ENCODE measurements around the gene ZSWIM7. TPM values are rescaled to one million over a fixed set of nuclear protein-coding genes. Genes with fewer than 3 reads are reported as not detected.
"Not testable (repeated sequence)": the region's sequence is repeated elsewhere in the genome, so short reads cannot be mapped to it uniquely, and the experiment has no call there.

ZSWIM7 gene
- total RNA-seq, 4 donors from 2014 or later: 3.7 to 13.4 (median 10.3) TPM

GRCh38 chr17:15943971-15944758 lies 55.3 kb downstream of the ZSWIM7 start:
- Histone ChIP-seq H3K4me1 (peaks cover 11 to 64% (median 28%) of the 10 kb centered on the region in 3 donors), H3K36me3 (no peaks in the 10 kb centered on the region), H3K27me3 (peaks cover 0 to 33% (median 0%) of the 10 kb centered on the region in 4 donors), H3K9me3 (no peaks in the 10 kb centered on the region), H3K27ac (peak overlapping the region; percentile 87 to 94 (median 91)), H3K4me3 (peak overlapping the region; percentile 54 to 81 (median 64))
- TF ChIP-seq POLR2A (IDR thresholded peaks at IDR 0.05): no peak
- no peak for TF ChIP-seq CTCF (IDR thresholded peaks at IDR 0.05)
- WGBS, 2 donors: 30 to 38% methylated on average over 16 to 24 of the region's 40 CpGs
- intact Hi-C loops (cut with DNase I): no loop called here
- no peak for DNase-seq

- no peak for DNase-seq
- no peaks in the 10 kb centered on the region for H3K36me3 ChIP-seq
- H3K9me3 ChIP-seq: no peaks in the 10 kb centered on the region
- no peak for TF ChIP-seq CTCF (IDR thresholded peaks at IDR 0.05)
- TF ChIP-seq POLR2A (IDR thresholded peaks at IDR 0.05): no peak
- H3K27me3 ChIP-seq: peaks cover 0 to 33% (median 0%) of the 10 kb centered on the region in 4 donors
- no peak overlapping the region for H3K27ac ChIP-seq
- H3K4me1 ChIP-seq: peaks cover 9 to 46% (median 18%) of the 10 kb centered on the region in 3 donors
- H3K4me3 ChIP-seq: no peak overlapping the region
- intact Hi-C loops (cut with DNase I): no loop called here
- 81 to 87% methylated on average over 7 of the region's 7 CpGs for WGBS, 2 donors
These were observed 57.2 kb downstream of the ZSWIM7 start for GRCh38 chr17:15942207-15942833.

- peaks cover 0 to 31% (median 0%) of the 10 kb centered on the region in 4 donors for H3K27me3 ChIP-seq
- H3K36me3 ChIP-seq: no peaks in the 10 kb centered on the region
- no peak for DNase-seq
- no peak overlapping the region for H3K27ac ChIP-seq
- H3K9me3 ChIP-seq: no peaks in the 10 kb centered on the region
- H3K4me1 ChIP-seq: peaks cover 9 to 40% (median 15%) of the 10 kb centered on the region in 3 donors
- H3K4me3 ChIP-seq: no peak overlapping the region
- intact Hi-C loops (cut with DNase I): no loop called here
- TF ChIP-seq CTCF (IDR thresholded peaks at IDR 0.05) (no peak), POLR2A (IDR thresholded peaks at IDR 0.05) (no peak)
- 42 to 51% methylated on average over 7 of the region's 7 CpGs for WGBS, 2 donors
These were observed 57.7 kb downstream of the ZSWIM7 start for GRCh38 chr17:15941781-15942180.

GRCh38 chr17:15936481-15936880 lies 63.0 kb downstream of the ZSWIM7 start:
- H3K4me3 ChIP-seq; DNase-seq; intact Hi-C loops (cut with DNase I); H3K9me3 ChIP-seq; H3K27me3 ChIP-seq; H3K36me3 ChIP-seq; H3K27ac ChIP-seq; H3K4me1 ChIP-seq: not testable (repeated sequence)
- WGBS, 2 donors: 95 to 100% methylated on average over 4 of the region's 4 CpGs

- TF ChIP-seq POLR2A (IDR thresholded peaks at IDR 0.05) (no peak), CTCF (IDR thresholded peaks at IDR 0.05) (no peak)
- no peaks in the 10 kb centered on the region for H3K9me3 ChIP-seq
- H3K4me3 ChIP-seq: no peak overlapping the region
- intact Hi-C loops (cut with DNase I): no loop called here
- no peaks in the 10 kb centered on the region for H3K27me3 ChIP-seq
- no peak overlapping the region for H3K27ac ChIP-seq
- WGBS, 2 donors: 96 to 98% methylated on average over 5 to 7 of the region's 7 CpGs
- no peaks in the 10 kb centered on the region for H3K36me3 ChIP-seq
- DNase-seq: no peak
- H3K4me1 ChIP-seq: no peaks in the 10 kb centered on the region
These were observed 63.6 kb downstream of the ZSWIM7 start for GRCh38 chr17:15935891-15936290.
